ENCODE data around the gene KLHDC10. TPM values are rescaled to one million over a fixed set of nuclear protein-coding genes. Genes with fewer than 3 reads are reported as not detected.

Gene KLHDC10
- total RNA-seq, 1 experiment from 2014 or later, result 14.4 TPM

DNA sequence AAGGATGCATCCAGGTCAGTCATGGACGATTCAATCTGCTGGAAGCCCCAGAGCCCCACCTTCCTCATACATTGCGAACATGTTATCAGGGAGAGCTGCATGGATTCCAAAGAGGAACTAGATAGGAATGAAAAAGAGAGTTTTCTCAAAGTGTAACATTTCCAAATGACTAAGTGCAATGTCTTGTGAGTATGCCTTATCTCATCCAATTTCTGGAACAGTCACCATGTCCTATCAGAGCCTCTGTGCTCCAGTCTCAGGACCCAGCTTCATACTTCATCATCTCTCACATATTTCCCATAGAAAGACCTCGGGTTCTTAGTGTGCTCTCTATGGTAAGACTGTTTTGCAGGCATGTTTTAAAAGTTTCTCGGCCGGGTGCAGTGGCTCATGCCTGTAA, 45.9 kb upstream of the KLHDC10 start (continued):
- TF ChIP-seq PREB (CRISPR knock-in tag; IDR thresholded peaks at IDR 0.05; ENCODE audit: borderline replicate concordance), result no peak
- no peak for TF ChIP-seq SOX15 (CRISPR knock-in tag; IDR thresholded peaks at IDR 0.05)
- no peak for TF ChIP-seq ZNF232 (CRISPR knock-in tag; IDR thresholded peaks at IDR 0.05)
- TF ChIP-seq EMX1 (CRISPR knock-in tag; IDR thresholded peaks at IDR 0.05), result no peak
- no peak for TF ChIP-seq NFE2L1 (CRISPR knock-in tag; IDR thresholded peaks at IDR 0.05)
- no peak for TF ChIP-seq CTCF (IDR thresholded peaks at IDR 0.05)
- no peak for TF ChIP-seq PRRX2 (CRISPR knock-in tag; IDR thresholded peaks at IDR 0.05)
- TF ChIP-seq HMGA2 (CRISPR knock-in tag; IDR thresholded peaks at IDR 0.05), result no peak

DNA sequence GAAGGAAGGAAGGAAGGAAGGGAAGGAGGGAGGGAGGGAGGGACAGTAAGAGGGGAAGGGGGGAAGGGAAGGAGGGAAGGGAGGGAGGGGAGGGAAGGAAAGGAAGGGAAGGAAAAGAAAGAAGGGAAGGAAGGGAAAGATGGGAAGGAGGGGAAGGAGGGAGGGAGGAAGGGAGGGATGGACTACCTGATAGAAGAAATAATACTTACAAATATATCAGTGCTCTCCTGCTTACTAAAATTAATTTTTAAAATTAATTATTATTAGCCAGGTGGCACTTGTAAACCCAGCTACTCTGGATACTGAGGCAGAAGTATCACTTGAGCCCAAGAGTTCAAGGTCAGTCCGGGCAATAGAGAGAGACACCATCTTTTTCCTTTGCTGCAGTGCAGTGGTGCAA, 37.6 kb upstream of the KLHDC10 start:
- DNase-seq (ENCODE audit: low spot score) (no peak), ATAC-seq (no peak)
- POLR2A ChIA-PET, result no interaction called here
- H3K36me3 Mint-ChIP-seq, result peaks cover 44% of the 10 kb centered on the region
- no peak overlapping the region for H3K27ac Mint-ChIP-seq
- CTCF ChIA-PET, result no interaction called here
- no peaks in the 10 kb centered on the region for H3K4me1 Mint-ChIP-seq
- TF ChIP-seq TEAD4 (CRISPR knock-in tag; IDR thresholded peaks at IDR 0.05) (no peak), MAX (CRISPR knock-in tag; IDR thresholded peaks at IDR 0.05) (no peak), ESRRA (CRISPR knock-in tag; IDR thresholded peaks at IDR 0.05; ENCODE audit: borderline replicate concordance) (no peak), ATF2 (CRISPR knock-in tag; IDR thresholded peaks at IDR 0.05; ENCODE audit: borderline replicate concordance, low read depth) (no peak), HMGA2 (CRISPR knock-in tag; IDR thresholded peaks at IDR 0.05) (no peak)
- TF ChIP-seq, protein P1, sequence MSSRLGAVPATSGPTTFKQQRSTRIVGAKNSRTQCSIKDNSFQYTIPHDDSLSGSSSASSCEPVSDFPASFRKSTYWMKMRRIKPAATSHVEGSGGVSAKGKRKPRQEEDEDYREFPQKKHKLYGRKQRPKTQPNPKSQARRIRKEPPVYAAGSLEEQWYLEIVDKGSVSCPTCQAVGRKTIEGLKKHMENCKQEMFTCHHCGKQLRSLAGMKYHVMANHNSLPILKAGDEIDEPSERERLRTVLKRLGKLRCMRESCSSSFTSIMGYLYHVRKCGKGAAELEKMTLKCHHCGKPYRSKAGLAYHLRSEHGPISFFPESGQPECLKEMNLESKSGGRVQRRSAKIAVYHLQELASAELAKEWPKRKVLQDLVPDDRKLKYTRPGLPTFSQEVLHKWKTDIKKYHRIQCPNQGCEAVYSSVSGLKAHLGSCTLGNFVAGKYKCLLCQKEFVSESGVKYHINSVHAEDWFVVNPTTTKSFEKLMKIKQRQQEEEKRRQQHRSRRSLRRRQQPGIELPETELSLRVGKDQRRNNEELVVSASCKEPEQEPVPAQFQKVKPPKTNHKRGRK (CRISPR knock-in tag; IDR thresholded peaks at IDR 0.05; ENCODE audit: borderline replicate concordance), result no peak
- H3K9me3 Mint-ChIP-seq, result no peaks in the 10 kb centered on the region
- no peak overlapping the region for H3K4me3 Mint-ChIP-seq
- no peaks in the 10 kb centered on the region for H3K27me3 Mint-ChIP-seq (ENCODE audit: low read depth)

GRCh38 chr7:130037703-130038102, 32.6 kb upstream of the KLHDC10 start:
- ChIA-PET POLR2A (no interaction called here), CTCF (interaction anchor here (1.1 kb wide), 1 partner anchor 25 kb away, joined by 4 read pairs; no protein-coding TSS in a partner anchor)
- no peaks in the 10 kb centered on the region for H3K27me3 Mint-ChIP-seq (ENCODE audit: low read depth)
- ATAC-seq, result no peak
- no peak overlapping the region for H3K27ac Mint-ChIP-seq
- no peak overlapping the region for H3K4me3 Mint-ChIP-seq
- no peaks in the 10 kb centered on the region for H3K9me3 Mint-ChIP-seq
- H3K36me3 Mint-ChIP-seq, result peaks cover 44% of the 10 kb centered on the region
- no peaks in the 10 kb centered on the region for H3K4me1 Mint-ChIP-seq
- DNase-seq (ENCODE audit: low spot score), result no peak
- TF ChIP-seq ELF4 (CRISPR knock-in tag; IDR thresholded peaks at IDR 0.05; ENCODE audit: low read depth), result no peak
- TF ChIP-seq ZNF396 (CRISPR knock-in tag; IDR thresholded peaks at IDR 0.05; ENCODE audit: borderline replicate concordance), result no peak
- no peak for TF ChIP-seq IRF1 (CRISPR knock-in tag; IDR thresholded peaks at IDR 0.05)
- no peak for TF ChIP-seq MXD4 (CRISPR knock-in tag; IDR thresholded peaks at IDR 0.05; ENCODE audit: borderline replicate concordance)
- no peak for TF ChIP-seq CREM (CRISPR knock-in tag; IDR thresholded peaks at IDR 0.05)
- TF ChIP-seq, protein P2, sequence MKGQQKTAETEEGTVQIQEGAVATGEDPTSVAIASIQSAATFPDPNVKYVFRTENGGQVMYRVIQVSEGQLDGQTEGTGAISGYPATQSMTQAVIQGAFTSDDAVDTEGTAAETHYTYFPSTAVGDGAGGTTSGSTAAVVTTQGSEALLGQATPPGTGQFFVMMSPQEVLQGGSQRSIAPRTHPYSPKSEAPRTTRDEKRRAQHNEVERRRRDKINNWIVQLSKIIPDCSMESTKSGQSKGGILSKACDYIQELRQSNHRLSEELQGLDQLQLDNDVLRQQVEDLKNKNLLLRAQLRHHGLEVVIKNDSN (CRISPR knock-in tag; IDR thresholded peaks at IDR 0.05), result no peak
- TF ChIP-seq ZMAT4 (CRISPR knock-in tag; IDR thresholded peaks at IDR 0.05), result no peak
- no peak for TF ChIP-seq FOXK1 (CRISPR knock-in tag; IDR thresholded peaks at IDR 0.05)
- TF ChIP-seq RELA (CRISPR knock-in tag; IDR thresholded peaks at IDR 0.05; ENCODE audit: borderline replicate concordance), result no peak
- no peak for TF ChIP-seq MYBL2 (CRISPR knock-in tag; IDR thresholded peaks at IDR 0.05)

Measured in WTC11 (cell line).